Memory B cell (primary cell): Measurements from ENCODE around the gene HBB.

Experiments
- ATAC-seq: fragments of 150-1000 bp; cut with Tn5 transposase; 2 replicates; pipeline ENCODE4 v1.10.0; 2021; ENCODE audit warnings: low read depth, mild to moderate bottlenecking, moderate library complexity
- DNase-seq, 2 donors: peaks; one replicate each; pipeline ENCODE4 v3.0.0; 2022; ENCODE audit warnings: low spot score in 2 of 2
- H3K27ac Mint-ChIP-seq: one replicate; pipeline ENCODE4 v1.8.0; 2022; ENCODE audit warnings: mild to moderate bottlenecking, moderate library complexity, mixed read lengths
- H3K27me3 Mint-ChIP-seq: one replicate; pipeline ENCODE4 v1.8.0; 2022; ENCODE audit warnings: mixed read lengths
- H3K36me3 Mint-ChIP-seq: one replicate; pipeline ENCODE4 v1.8.0; 2022; ENCODE audit warnings: mild to moderate bottlenecking, mixed read lengths
- H3K4me1 Mint-ChIP-seq: one replicate; pipeline ENCODE4 v1.8.0; 2022; ENCODE audit warnings: mixed read lengths
- H3K4me3 Mint-ChIP-seq: one replicate; pipeline ENCODE4 v1.8.0; 2022; ENCODE audit warnings: mild to moderate bottlenecking, moderate library complexity, mixed read lengths
- H3K9me3 Mint-ChIP-seq: one replicate; pipeline ENCODE4 v1.8.0; 2022; ENCODE audit warnings: mixed read lengths

The HBB gene

GRCh38 chr11:5178046-5178837 is 48.6 kb downstream of the HBB start:
- ATAC-seq (no peak), DNase-seq (no peak)
- H3K27me3 Mint-ChIP-seq = peaks cover 4% of the 10 kb centered on the region
- H3K9me3 Mint-ChIP-seq = peaks cover 3% of the 10 kb centered on the region
- H3K36me3 Mint-ChIP-seq = no peaks in the 10 kb centered on the region
- no peaks in the 10 kb centered on the region for H3K4me1 Mint-ChIP-seq
- no peak overlapping the region for H3K27ac Mint-ChIP-seq
- no peak overlapping the region for H3K4me3 Mint-ChIP-seq
